ENCODE data around the gene SLC66A2.

DNA sequence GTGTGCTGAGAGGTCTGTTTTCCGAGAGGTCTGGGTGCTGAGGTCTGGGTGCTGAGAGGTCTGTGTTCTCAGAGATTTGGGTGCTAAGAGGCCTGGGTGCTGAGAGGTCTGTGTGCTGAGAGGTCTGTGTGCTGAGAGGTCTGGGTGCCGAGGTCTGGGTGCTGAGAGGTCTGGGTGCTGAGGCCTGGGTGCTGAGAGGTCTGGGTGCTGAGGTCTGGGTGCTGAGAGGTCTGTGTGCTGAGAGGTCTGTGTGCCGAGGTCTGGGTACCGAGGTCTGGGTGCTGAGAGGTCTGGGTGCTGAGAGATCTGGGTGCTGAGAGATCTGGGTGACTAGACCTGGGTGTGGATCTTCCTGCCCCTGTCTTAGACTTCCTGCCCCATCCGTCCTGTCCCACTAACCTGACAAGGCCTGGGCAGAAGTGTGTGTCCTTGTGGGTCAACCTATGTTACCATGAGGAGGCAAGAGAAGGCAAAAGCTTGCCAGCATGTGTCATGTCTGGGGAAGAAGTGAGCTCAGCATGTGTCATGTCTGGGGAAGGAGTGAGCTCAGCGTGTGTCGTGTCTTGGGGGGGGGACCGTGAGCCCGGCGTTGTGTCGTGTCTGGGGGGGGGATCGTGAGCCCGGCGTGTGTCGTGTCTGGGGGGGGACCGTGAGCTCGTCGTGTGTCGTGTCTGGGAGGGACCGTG is 84.4 kb downstream of the SLC66A2 start:
- TF ChIP-seq TAF1 (IDR thresholded peaks at IDR 0.05; ENCODE audit: low read depth) (no peak), YY1 (IDR thresholded peaks at IDR 0.05; ENCODE audit: low read depth) (no peak)
